ENCODE measurements around the gene DCHS2. TPM values are rescaled to one million over a fixed set of nuclear protein-coding genes. Genes with fewer than 3 reads are reported as not detected.

Gene DCHS2
- total RNA-seq, 4 donors from 2014 or later = under 0.01 TPM; not detected in 3

DNA sequence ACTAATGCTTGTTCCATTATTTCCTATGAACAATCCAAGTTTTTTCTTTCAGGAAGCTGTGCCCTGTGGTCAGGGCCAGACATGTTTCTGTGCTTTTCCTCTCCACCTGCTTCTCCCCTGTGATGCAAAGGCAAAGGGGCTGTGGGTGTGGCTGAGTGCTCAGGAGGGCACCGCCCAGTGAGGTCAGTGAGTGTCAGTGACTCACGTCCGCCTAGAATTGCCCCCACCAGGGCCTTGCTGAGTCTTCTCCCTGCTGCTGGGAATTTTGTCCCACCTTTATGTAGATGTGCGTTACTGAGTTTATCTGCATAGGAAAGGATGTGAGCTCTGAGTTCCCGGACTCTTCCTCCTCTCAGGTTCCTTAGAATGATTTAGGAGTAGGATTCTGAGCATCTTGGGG lies 283.2 kb downstream of the DCHS2 start:
- Histone ChIP-seq H3K36me3 (no peaks in the 10 kb centered on the region), H3K27ac (no peak overlapping the region), H3K27me3 (no peaks in the 10 kb centered on the region), H3K4me3 (no peak overlapping the region), H3K9me3 (no peaks in the 10 kb centered on the region), H3K4me1 (no peaks in the 10 kb centered on the region)
- WGBS, 2 donors = 71 to 73% methylated on average over 5 of the region's 5 CpGs
- DNase-seq (ENCODE audit: low spot score in 2 of 2) = no peak
- TF ChIP-seq POLR2A (IDR thresholded peaks at IDR 0.05) = no peak

DNA sequence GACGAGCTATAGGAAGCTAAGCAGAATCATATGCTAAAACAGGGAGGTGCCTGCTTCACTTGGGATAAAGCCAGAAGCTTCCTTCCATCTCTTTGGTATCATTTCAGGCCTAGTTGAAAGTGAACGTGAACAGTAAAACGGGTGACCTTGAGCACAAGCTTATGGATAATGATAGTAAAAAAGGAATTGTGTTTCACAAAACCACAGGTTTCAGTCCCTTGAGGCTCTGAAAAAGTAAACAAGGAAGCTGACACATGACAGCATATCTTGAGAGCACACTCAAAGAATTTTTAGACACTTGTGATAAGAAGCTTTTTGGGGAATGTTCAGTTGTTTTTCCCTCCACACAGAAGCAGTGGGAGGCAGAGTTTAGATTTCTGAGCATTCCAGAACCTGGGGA lies 286.1 kb downstream of the DCHS2 start:
- Histone ChIP-seq H3K9me3 (no peaks in the 10 kb centered on the region), H3K4me3 (no peak overlapping the region), H3K27ac (no peak overlapping the region), H3K36me3 (no peaks in the 10 kb centered on the region), H3K4me1 (no peaks in the 10 kb centered on the region), H3K27me3 (no peaks in the 10 kb centered on the region)
- TF ChIP-seq CTCF (IDR thresholded peaks at IDR 0.05) = no peak
- TF ChIP-seq POLR2A (IDR thresholded peaks at IDR 0.05) = no peak
- no peak for TF ChIP-seq EP300 (IDR thresholded peaks at IDR 0.05)
- DNase-seq (ENCODE audit: low spot score in 2 of 2) = no peak
- 66 to 76% methylated on average over 3 of the region's 3 CpGs for WGBS, 2 donors

GRCh38 chr4:154194649-154195048 lies 296.9 kb downstream of the DCHS2 start:
- Histone ChIP-seq H3K4me1 (no peaks in the 10 kb centered on the region), H3K4me3 (no peak overlapping the region), H3K27me3 (no peaks in the 10 kb centered on the region), H3K36me3 (no peaks in the 10 kb centered on the region), H3K9me3 (peaks cover 0 to 8% (median 2%) of the 10 kb centered on the region in 4 donors), H3K27ac (no peak overlapping the region)
- no peak for DNase-seq (ENCODE audit: low spot score in 2 of 2)
- TF ChIP-seq POLR2A (IDR thresholded peaks at IDR 0.05) = no peak
- no peak for TF ChIP-seq EP300 (IDR thresholded peaks at IDR 0.05)
- no peak for TF ChIP-seq CTCF (IDR thresholded peaks at IDR 0.05)

GRCh38 chr4:154192585-154192984 lies 299.0 kb downstream of the DCHS2 start:
- Histone ChIP-seq H3K4me1 (no peaks in the 10 kb centered on the region), H3K27me3 (no peaks in the 10 kb centered on the region), H3K4me3 (no peak overlapping the region), H3K9me3 (peaks cover 0 to 8% (median 2%) of the 10 kb centered on the region in 4 donors), H3K36me3 (no peaks in the 10 kb centered on the region), H3K27ac (no peak overlapping the region)
- TF ChIP-seq POLR2A (IDR thresholded peaks at IDR 0.05) (no peak), EP300 (IDR thresholded peaks at IDR 0.05) (no peak), CTCF (IDR thresholded peaks at IDR 0.05) (no peak)
- 93 to 96% methylated on average over 8 of the region's 8 CpGs for WGBS, 2 donors
- no peak for DNase-seq (ENCODE audit: low spot score in 2 of 2)

GRCh38 chr4:154189346-154189745 lies 302.3 kb downstream of the DCHS2 start:
- 73% methylated on average over 4 of the region's 4 CpGs for WGBS, 2 donors
- no peak for TF ChIP-seq CTCF (IDR thresholded peaks at IDR 0.05)
- TF ChIP-seq POLR2A (IDR thresholded peaks at IDR 0.05) = no peak
- no peak for TF ChIP-seq EP300 (IDR thresholded peaks at IDR 0.05)

DNA sequence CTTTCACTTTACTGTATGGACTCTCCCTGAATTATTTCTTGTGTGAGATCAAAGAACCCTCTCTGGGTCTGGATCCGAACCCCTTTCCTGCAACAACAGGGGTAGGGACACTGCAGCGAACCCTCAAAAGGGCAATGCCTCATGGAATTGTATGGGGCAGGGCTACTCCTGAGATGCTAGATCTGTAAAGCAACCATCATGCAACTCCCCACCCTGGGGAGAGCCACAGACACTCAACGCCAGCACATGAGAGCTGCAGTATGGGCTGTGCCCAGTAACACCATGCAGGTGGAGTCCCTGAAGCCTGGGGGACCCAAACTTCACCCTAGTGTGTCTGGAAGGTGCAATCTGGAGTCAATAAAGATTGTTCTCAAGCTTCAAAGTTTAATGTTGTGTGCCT lies 304.7 kb downstream of the DCHS2 start:
- TF ChIP-seq CTCF (IDR thresholded peaks at IDR 0.05) (no peak), EP300 (IDR thresholded peaks at IDR 0.05) (no peak), POLR2A (IDR thresholded peaks at IDR 0.05) (no peak)
- no peaks in the 10 kb centered on the region for H3K27me3 ChIP-seq
- WGBS, 2 donors = 86 to 88% methylated on average over 3 of the region's 3 CpGs
- no peak overlapping the region for H3K4me3 ChIP-seq
- no peaks in the 10 kb centered on the region for H3K9me3 ChIP-seq
- no peaks in the 10 kb centered on the region for H3K4me1 ChIP-seq
- no peak for DNase-seq (ENCODE audit: low spot score in 2 of 2)
- no peak overlapping the region for H3K27ac ChIP-seq
- no peaks in the 10 kb centered on the region for H3K36me3 ChIP-seq

More at GRCh38 chr4:154189346-154189745, 302.3 kb downstream of the DCHS2 start:
- Histone ChIP-seq H3K4me3 (no peak overlapping the region), H3K9me3 (no peaks in the 10 kb centered on the region), H3K36me3 (no peaks in the 10 kb centered on the region), H3K4me1 (no peaks in the 10 kb centered on the region), H3K27me3 (no peaks in the 10 kb centered on the region), H3K27ac (no peak overlapping the region)
- no peak for DNase-seq (ENCODE audit: low spot score in 2 of 2)

Measured in tibial nerve (tissue), 4 donors.